HG03066 (cell line): ENCODE results near the gene ZNRF1.

Experiments
- ATAC-seq: cut with Tn5 transposase; IDR thresholded peaks from one replicate; pipeline ENCODE4 v1.9.1; 2021; ENCODE audit warnings: low read depth; ENCODE audit not compliant: unreplicated experiment

The ZNRF1 gene

GRCh38 chr16:75054556-75054947, 55.7 kb downstream of the ZNRF1 start:
- no peak for ATAC-seq

- ATAC-seq: no peak
These were observed 60.0 kb downstream of the ZNRF1 start for GRCh38 chr16:75058806-75059205.

DNA sequence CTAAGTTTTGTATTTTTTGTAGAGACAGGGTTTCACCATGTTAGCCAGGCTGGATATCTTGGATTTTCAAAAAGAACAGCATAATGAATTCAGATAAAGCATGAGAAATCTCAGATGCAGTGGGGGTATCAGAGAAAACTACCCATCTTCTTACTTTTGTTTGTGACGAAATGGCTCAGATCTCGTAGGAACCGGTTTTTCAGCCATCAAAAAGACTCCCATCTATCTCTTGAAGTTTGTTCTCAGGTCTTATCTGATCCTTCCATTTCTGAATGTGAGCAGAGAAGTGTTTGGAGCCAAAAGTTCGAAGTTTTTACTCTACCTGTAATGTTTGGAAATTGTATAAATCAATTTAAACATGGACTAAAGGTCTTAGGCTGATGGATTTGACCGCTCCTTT, 60.6 kb downstream of the ZNRF1 start:
- no peak for ATAC-seq

DNA sequence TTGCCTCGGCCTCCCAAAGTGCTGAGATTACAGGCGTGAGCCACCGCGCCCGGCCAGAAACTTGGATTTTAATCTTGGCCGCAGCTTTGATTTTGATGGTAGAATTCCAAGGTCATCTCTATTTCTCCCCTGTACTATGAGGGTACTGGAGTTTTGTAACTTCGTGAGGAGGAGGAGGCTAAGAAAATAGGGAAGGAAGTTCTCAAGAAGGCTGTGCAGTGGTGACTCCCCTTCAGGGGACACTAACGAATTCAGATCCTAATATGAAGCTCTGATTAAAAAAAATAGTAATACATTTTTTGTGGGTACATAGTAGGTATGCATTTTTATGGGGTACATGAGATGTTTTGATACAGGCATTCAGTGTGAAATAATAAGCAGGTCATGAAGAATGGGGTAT, 61.9 kb downstream of the ZNRF1 start:
- no peak for ATAC-seq

DNA sequence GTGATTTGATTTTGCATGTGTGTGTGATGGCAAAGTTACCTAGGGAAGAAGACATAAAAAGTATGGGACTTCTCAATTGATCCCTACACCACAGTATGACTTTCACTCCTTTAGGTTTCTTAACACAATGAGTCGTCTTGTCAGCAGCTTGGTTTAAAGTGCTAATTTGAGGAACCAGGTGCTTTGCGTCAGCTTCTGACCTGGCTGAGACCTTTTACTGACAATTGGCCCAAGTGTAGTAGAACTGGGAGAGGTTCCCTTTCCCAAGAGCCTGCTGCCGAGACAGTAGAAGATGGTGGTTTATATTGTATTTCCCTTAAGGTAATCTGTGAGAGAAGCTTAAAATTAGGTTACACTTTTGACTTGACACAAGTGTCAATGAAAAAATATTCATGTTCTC, 62.8 kb downstream of the ZNRF1 start:
- ATAC-seq: no peak

- ATAC-seq: no peak
These were observed 63.5 kb downstream of the ZNRF1 start for GRCh38 chr16:75062135-75062975.

- ATAC-seq: no peak
These were observed 64.1 kb downstream of the ZNRF1 start for GRCh38 chr16:75062976-75063346.

DNA sequence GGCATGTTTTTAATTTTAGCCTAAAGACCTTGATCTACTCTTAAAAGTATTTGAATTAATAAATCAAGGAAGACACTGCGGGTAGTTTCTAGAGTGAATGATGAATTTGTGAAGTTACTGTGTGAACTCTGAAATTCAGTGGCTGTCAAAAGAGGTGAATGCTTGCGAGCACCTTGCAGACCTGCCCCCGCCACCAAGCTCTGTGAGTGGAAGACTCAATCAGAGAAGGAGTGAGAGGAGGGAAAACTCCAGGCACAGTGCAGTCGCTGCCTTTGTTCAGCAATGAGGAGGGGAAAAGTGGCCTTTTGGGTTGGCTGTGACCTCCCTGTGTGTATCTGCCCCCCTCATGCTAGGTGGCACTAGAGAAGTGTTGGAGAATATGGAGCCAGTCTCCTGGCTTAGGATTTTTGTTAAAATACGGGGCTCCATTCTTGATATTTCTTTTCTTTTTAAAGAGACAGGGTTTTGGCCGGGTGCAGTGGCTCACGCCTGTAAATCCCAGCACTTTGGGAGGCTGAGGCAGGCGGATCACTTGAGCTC, 64.8 kb downstream of the ZNRF1 start:
- ATAC-seq: no peak

- no peak for ATAC-seq
These were observed 65.8 kb downstream of the ZNRF1 start for GRCh38 chr16:75064403-75065148.

- no peak for ATAC-seq
These were observed 66.3 kb downstream of the ZNRF1 start for GRCh38 chr16:75065149-75065505.

GRCh38 chr16:75065521-75066149, 66.8 kb downstream of the ZNRF1 start:
- ATAC-seq: no peak

- ATAC-seq: no peak
These were observed 68.1 kb downstream of the ZNRF1 start for GRCh38 chr16:75066861-75067447.

DNA sequence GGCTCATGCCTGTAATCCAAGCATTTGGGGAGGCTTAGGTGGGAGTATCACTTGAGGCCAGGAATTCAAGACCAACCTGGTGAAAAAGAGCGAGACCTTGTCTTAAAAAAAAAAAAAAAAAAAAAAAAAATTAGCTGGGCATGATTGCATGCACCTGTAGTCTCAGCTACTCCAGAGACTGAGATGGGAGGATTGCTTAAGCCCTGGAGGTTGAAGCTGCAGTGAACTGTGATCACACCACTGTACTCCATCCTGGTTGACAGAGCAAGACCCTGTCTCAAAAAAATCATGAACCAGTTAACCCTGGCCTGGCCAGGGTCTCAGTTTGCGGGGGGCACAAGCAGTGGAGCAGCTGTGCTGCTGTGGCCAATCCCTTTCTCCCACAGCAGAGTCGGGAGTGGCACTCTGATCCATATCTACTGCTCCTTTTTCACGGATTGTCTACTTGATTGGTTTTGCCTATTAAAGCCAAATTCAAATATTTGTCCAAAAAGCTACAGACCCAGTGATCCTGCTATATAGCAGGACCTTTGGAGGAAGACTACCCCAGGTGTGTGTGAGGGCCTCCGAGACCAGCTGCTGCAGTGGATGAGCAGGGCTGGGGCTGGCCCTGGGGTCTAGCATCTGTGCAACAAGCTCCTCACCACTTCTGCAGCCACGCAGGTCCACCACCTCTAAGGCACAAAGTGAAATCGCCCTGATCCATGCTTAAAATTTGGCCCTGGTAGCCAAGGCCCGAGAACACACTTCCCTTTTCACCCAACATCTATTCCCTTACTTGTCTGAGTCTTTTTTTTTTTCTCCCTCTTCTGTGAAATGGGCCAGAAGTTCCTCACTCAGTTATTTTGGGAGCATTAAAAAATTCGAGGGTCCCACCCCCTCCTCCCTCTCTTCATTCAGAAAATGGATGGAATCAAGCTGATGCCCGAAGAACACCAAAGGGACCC, 69.5 kb downstream of the ZNRF1 start:
- ATAC-seq: no peak

DNA sequence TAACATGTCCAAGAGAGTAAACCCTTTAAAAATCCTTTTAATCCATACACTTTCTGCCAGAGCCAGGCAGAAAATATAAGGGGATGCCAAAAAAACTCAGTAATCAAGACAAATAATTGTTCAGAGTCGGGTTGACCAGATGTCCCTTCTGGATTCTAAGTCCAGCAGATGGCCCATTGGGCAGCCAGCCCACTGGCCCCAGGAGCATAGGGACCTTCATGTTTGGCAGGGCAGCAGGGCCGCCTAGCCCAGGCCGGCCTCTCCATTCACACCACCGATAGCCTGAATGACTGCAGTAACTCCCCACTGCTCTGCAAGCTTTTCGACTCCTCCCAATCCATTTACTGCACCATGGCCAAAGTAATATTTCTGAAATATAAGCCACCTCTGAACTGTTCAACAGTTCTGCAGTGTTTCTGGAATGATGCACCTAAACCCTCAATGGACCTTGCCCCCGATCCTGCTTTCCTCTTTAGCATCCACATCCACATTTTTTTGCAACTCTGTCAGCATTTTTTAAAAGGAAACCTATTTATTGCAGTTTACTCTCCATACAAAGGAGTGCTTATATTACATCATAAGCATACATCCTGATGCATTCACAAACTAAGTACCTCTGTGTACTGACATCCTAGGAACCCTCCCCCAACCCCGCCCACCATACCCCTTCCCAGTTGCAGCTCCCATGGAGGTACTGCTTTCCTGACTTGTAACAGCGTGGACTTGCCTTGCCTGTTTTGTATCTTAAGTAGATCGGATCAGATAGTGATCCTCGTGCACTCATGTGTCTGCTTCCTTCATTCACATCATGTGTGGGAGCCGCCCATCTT, 71.4 kb downstream of the ZNRF1 start:
- ATAC-seq: no peak

- ATAC-seq: no peak
These were observed 72.8 kb downstream of the ZNRF1 start for GRCh38 chr16:75071621-75072020.

- no peak for ATAC-seq
These were observed 73.6 kb downstream of the ZNRF1 start for GRCh38 chr16:75072239-75072947.

GRCh38 chr16:75073545-75074303, 74.9 kb downstream of the ZNRF1 start:
- ATAC-seq: no peak

DNA sequence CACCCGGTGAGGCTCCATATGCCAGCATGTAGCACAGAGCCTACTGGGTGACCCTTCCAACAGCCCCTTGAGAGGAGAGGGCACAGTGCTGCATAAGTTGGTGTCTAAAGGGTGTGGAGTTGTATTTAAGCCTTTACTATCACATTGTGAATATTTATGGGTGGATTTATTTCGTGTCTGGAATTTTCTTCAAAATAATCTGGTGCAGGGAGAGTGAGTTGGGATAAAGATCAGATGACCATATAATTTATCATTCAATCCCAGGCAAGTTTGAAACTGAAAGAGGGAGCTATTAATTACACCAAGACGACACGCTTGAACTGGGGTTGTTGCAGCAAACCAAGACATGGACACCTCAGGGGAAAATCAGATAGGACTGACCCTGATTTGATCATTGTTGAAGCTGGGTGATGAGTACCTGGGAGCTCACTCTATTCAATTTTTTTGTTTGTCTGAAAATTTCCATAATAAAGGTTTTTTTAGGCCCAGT, 75.5 kb downstream of the ZNRF1 start:
- no peak for ATAC-seq
